ENCODE data around the gene SPDYE16. TPM values are rescaled to one million over a fixed set of nuclear protein-coding genes. Genes with fewer than 3 reads are reported as not detected.
"Not testable (repeated sequence)": the region's sequence is repeated elsewhere in the genome, so short reads cannot be mapped to it uniquely, and the experiment has no call there.

SPDYE16 gene
- total RNA-seq, 1 experiment from 2014 or later: not detected

DNA sequence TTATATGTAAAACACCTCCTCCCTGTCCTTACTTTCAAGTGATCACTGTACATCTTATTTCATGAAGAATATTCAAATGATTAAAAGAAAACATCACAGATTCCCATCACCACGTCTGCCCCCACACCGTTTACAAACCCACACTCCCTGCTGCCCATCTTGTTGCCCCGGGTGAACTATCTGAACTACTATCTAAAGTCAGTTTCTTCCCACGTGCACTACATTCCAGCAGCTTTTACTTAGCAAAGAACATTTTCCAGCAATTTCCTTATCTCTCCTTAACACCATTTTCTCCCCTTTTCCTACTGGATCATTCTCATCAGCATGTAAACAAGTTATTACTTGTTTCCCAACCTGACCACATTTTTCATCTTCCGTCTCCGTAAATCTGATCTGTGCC, 16.6 kb upstream of the SPDYE16 start:
- in situ Hi-C loops (cut with HindIII; ENCODE audit: low sequenced_read_pairs); DNase-seq (ENCODE audit: low spot score): not testable (repeated sequence)

GRCh38 chr7:76551992-76552391, 8.9 kb upstream of the SPDYE16 start:
- in situ Hi-C loops (cut with HindIII; ENCODE audit: low sequenced_read_pairs); DNase-seq (ENCODE audit: low spot score): not testable (repeated sequence)

DNA sequence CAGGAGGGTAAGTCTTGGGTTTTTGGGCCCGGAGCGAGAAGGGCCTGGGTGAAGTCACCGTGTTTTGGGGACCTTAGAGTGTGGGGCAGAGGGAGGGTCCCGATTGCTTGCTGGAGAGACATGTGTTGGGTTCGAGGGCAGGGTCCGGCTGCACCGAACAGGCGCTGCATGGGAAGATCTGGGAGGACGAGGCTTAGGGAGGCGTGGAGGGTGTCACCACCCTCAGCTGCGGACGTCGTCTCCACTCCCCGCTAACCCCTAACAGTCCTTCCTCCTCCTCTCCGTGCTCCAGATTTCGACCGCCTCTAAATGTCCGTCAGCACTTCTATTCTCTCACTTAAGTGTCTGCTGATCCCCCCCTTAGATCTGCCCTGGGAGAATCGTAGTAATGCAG, 6.8 kb upstream of the SPDYE16 start:
- DNase-seq (ENCODE audit: low spot score); in situ Hi-C loops (cut with HindIII; ENCODE audit: low sequenced_read_pairs): not testable (repeated sequence)

DNA sequence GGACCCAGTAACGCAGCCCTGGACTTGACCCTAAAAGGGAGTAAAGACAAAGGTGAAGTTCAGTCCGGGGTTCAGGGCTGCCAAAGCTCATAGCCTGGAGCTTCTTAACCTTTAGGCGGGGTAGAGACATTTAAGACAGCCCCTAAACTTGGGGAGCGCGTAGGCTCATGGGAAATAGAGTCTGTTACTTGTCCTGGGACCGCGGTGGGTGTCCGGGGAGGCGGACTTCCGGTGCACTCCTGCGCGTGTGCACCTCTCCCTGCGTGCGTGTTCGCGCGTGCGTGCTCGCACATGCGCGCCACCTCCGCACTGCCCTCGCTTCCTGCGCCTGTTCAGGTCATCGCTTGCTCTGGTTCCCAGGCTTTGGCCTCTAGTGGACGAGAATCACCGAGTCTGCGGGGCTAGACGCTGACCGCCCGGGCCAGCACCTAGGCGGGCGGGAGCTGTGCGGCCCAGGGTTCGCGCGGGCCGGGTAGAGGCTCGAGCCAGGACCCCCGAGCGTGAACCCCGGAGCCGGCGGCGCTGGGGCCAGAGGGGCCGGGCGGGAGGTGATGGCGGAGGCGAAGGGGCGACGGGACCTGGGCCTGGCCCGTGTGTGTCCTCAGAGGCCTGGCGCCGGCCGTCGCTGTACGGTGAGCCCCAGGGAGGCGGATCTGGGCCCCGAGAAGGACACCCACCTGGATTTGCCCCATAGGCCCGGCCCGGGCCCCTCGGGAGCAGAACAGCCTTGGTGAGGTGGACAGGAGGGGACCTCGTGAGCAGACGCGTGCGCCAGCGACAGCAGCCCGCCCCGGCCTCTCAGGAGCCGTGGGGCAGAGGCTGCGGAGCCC, 6.1 kb upstream of the SPDYE16 start:
- in situ Hi-C loops (cut with HindIII; ENCODE audit: low sequenced_read_pairs): not testable (repeated sequence)
- peak; percentile 93 for DNase-seq (ENCODE audit: low spot score)

DNA sequence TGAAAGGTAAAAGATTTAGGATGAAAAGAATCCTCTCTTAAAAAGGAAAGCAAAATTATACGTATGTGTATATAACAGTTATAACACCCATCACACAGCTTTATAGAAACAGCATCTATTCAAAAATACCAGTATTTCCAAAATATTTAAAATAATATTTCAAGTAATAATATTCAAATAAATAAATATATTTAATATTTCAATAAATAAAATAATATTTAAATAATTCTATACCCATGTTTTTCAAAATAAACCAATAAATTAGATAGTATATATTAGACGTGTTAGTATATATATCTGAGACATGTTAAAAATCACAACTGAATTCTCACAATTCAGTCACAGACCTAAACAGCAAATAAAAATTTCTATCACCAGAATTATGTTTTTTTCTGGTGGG, 11.5 kb downstream of the SPDYE16 start:
- DNase-seq (ENCODE audit: low spot score); in situ Hi-C loops (cut with HindIII; ENCODE audit: low sequenced_read_pairs): not testable (repeated sequence)

GRCh38 chr7:76526183-76526582, 16.9 kb downstream of the SPDYE16 start:
- in situ Hi-C loops (cut with HindIII; ENCODE audit: low sequenced_read_pairs); DNase-seq (ENCODE audit: low spot score): not testable (repeated sequence)

- DNase-seq (ENCODE audit: low spot score); in situ Hi-C loops (cut with HindIII; ENCODE audit: low sequenced_read_pairs): not testable (repeated sequence)
Measured at GRCh38 chr7:76516932-76517331, 26.2 kb downstream of the SPDYE16 start.

GRCh38 chr7:76515999-76516443, 27.1 kb downstream of the SPDYE16 start:
- in situ Hi-C loops (cut with HindIII; ENCODE audit: low sequenced_read_pairs): no loop called here
- peak; percentile 41 for DNase-seq (ENCODE audit: low spot score)

GRCh38 chr7:76514926-76515771, 27.9 kb downstream of the SPDYE16 start:
- in situ Hi-C loops (cut with HindIII; ENCODE audit: low sequenced_read_pairs): no loop called here
- DNase-seq (ENCODE audit: low spot score): no peak

GRCh38 chr7:76513817-76514799, 29.0 kb downstream of the SPDYE16 start:
- DNase-seq (ENCODE audit: low spot score): no peak
- in situ Hi-C loops (cut with HindIII; ENCODE audit: low sequenced_read_pairs): no loop called here

GRCh38 chr7:76512941-76513816, 29.9 kb downstream of the SPDYE16 start:
- no peak for DNase-seq (ENCODE audit: low spot score)
- in situ Hi-C loops (cut with HindIII; ENCODE audit: low sequenced_read_pairs): no loop called here

GRCh38 chr7:76511911-76512885, 30.9 kb downstream of the SPDYE16 start:
- in situ Hi-C loops (cut with HindIII; ENCODE audit: low sequenced_read_pairs); DNase-seq (ENCODE audit: low spot score): not testable (repeated sequence)

GRCh38 chr7:76511200-76511910, 31.7 kb downstream of the SPDYE16 start:
- in situ Hi-C loops (cut with HindIII; ENCODE audit: low sequenced_read_pairs); DNase-seq (ENCODE audit: low spot score): not testable (repeated sequence)

GRCh38 chr7:76509931-76510877, 32.9 kb downstream of the SPDYE16 start, which contains the start of gene UPK3B:
Gene UPK3B (plus strand): TSS chr7:76510552. CDS start chr7:76510653, 101 bp downstream.
- in situ Hi-C loops (cut with HindIII; ENCODE audit: low sequenced_read_pairs): no loop called here
- DNase-seq (ENCODE audit: low spot score): no peak

DNA sequence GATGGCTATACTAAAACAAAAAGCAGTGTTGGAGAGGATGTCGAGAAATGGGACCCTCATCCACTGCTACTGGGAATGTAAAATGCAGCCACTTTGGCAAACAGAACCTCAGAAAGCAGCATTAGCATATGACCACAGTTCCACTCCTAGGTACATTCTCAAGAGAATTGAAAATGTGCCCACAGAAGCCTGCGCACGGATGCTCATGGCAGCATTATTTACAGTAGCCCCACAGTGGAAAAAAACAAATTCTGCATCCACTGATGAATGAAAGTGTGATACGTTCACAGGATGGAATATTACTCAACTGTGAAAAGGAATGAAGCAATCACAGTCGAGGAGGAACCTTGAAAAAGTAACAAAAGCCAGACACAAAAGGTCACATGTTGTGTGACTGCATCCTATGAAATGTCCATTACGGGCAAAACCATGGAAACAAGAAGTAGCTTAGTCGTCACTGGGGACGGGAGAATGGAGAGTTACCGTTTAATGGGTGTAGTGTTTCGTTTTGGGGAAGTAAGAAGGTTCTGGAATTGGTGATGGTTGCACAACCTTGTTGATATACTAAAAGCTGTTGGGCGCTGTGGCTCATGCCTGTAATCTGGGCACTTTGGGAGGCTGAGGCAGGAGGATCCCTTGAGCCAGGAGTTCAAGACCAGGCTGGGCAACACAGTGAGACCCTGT, 35.2 kb downstream of the SPDYE16 start:
- DNase-seq (ENCODE audit: low spot score): no peak
- in situ Hi-C loops (cut with HindIII; ENCODE audit: low sequenced_read_pairs): no loop called here
